LNCAP (cell line): ENCODE data around the gene PTPRM.

Source experiments
- TF ChIP-seq, protein P1 (sequence below): fragments of 450-650 bp; IDR thresholded peaks from 2 replicates; pipeline ENCODE4 v1.5.1; 2017; ENCODE audit warnings: mild to moderate bottlenecking

Gene PTPRM

GRCh38 chr18:7958081-7958896 lies 391.2 kb downstream of the PTPRM start:
- TF ChIP-seq, protein P1, sequence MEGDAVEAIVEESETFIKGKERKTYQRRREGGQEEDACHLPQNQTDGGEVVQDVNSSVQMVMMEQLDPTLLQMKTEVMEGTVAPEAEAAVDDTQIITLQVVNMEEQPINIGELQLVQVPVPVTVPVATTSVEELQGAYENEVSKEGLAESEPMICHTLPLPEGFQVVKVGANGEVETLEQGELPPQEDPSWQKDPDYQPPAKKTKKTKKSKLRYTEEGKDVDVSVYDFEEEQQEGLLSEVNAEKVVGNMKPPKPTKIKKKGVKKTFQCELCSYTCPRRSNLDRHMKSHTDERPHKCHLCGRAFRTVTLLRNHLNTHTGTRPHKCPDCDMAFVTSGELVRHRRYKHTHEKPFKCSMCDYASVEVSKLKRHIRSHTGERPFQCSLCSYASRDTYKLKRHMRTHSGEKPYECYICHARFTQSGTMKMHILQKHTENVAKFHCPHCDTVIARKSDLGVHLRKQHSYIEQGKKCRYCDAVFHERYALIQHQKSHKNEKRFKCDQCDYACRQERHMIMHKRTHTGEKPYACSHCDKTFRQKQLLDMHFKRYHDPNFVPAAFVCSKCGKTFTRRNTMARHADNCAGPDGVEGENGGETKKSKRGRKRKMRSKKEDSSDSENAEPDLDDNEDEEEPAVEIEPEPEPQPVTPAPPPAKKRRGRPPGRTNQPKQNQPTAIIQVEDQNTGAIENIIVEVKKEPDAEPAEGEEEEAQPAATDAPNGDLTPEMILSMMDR: no peak

- TF ChIP-seq, protein P1: no peak
Observed at GRCh38 chr18:7958897-7959146, 391.7 kb downstream of the PTPRM start.

- TF ChIP-seq, protein P1: no peak
Observed at GRCh38 chr18:7974200-7974874, 407.2 kb downstream of the PTPRM start.

GRCh38 chr18:7977897-7978296 lies 410.8 kb downstream of the PTPRM start:
- TF ChIP-seq, protein P1: no peak

DNA sequence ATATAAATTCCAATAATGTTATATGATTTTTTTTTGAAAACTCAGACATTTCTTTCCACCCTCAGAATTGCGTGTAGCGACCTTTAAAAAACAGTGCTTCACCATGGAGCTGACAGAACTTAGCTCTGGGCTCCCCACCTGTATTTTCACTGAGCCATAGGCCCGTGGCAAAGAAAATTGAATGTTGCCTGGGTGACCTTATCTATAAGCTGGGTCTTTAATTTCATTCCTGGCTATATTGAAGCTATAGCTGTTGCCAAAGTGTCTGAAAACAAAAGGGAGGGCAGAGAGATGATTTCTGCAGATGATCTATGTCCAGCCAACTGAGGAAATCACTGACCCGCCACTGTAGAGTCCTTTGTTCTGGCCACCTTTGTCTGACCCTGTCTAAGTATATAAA lies 411.7 kb downstream of the PTPRM start:
- TF ChIP-seq, protein P1: no peak

DNA sequence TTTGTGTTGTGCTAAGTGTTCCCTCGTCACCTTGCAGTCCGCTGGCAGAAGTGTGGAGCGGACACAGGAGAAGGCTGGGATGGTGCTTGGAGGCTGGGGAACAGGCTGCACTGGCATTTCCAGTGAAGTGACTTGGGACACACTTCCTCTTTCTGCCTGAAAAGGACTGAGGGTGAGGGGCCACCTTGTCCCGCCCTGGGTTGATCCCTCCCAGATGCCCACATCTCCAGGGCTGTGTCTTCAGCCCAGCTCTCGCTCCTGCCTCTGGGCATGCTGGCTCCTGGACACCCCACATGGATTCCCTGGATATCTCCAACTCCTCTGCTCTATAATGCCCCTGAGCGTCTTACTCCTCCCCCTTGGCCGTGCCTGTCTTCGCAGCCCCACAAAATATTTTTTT lies 412.6 kb downstream of the PTPRM start:
- TF ChIP-seq, protein P1: no peak

- TF ChIP-seq, protein P1: peak; percentile 13; the same call in 1 of the 2 replicates
Observed at GRCh38 chr18:7980136-7980535, 413.0 kb downstream of the PTPRM start.
